SJCRH30 (cell line): Measurements from ENCODE around the gene CILP2. TPM values are rescaled to one million over a fixed set of nuclear protein-coding genes. Genes with fewer than 3 reads are reported as not detected.

Experiments
- total RNA-seq: library from RNA; depleted of rRNA; stranded (reverse); fragments of >200 nt; shearing (Covaris generic); gene quantifications from 2 replicates; pipeline ENCODE4 v1.2.3, GENCODE V29; 2014; rRNA removed

CILP2 gene
- total RNA-seq, 1 experiment from 2014 or later: 1.1 TPM

Other genes with a start within 250 kb of the CILP2 start
- 35.4 and 40.8 TPM in 2 replicates for gene SUGP1, start 217.8 kb upstream of the CILP2 start, total RNA-seq
- gene MAU2, start 217.4 kb upstream of the CILP2 start, total RNA-seq: 18.0 and 24.3 TPM in 2 replicates
- gene GATAD2A, start 132.6 kb upstream of the CILP2 start, total RNA-seq: 99.6 and 101 TPM in 2 replicates
- gene TSSK6, start 22.7 kb upstream of the CILP2 start, total RNA-seq: 1.7 and 1.8 TPM in 2 replicates
- gene NDUFA13, start 22.0 kb upstream of the CILP2 start, total RNA-seq: 158 and 210 TPM in 2 replicates
- 1.0 and 1.9 TPM in 2 replicates for gene YJEFN3, start 9.4 kb upstream of the CILP2 start, total RNA-seq
- 3.6 and 3.7 TPM in 2 replicates for gene PBX4, start 80.4 kb downstream of the CILP2 start, total RNA-seq
- 1.5 and 1.9 TPM in 2 replicates for gene LPAR2, start 90.0 kb downstream of the CILP2 start, total RNA-seq
- 3.2 and 4.6 TPM in 2 replicates for gene GMIP, start 105.4 kb downstream of the CILP2 start, total RNA-seq
- 28.8 and 29.3 TPM in 2 replicates for gene ATP13A1, start 125.4 kb downstream of the CILP2 start, total RNA-seq
- gene ZNF101, start 130.6 kb downstream of the CILP2 start, total RNA-seq: 17.9 and 19.5 TPM in 2 replicates
- gene ZNF14, start 194.8 kb downstream of the CILP2 start, total RNA-seq: 7.8 and 7.9 TPM in 2 replicates